Stimulated activated naive CD4-positive, alpha-beta T cell treated with Interleukin-2 at 50 U/mL for 16 hours (primary cell): ENCODE results near the gene FOXK1.

Experiments used
- DNase-seq: peaks from one replicate; lab custom pipeline; 2025; lab: John Stamatoyannopoulos, UW

FOXK1 gene

GRCh38 chr7:4765776-4766490, 83.8 kb downstream of the FOXK1 start:
- DNase-seq, result no peak

- no peak for DNase-seq
Measured at GRCh38 chr7:4766666-4767519, 84.8 kb downstream of the FOXK1 start.

DNA sequence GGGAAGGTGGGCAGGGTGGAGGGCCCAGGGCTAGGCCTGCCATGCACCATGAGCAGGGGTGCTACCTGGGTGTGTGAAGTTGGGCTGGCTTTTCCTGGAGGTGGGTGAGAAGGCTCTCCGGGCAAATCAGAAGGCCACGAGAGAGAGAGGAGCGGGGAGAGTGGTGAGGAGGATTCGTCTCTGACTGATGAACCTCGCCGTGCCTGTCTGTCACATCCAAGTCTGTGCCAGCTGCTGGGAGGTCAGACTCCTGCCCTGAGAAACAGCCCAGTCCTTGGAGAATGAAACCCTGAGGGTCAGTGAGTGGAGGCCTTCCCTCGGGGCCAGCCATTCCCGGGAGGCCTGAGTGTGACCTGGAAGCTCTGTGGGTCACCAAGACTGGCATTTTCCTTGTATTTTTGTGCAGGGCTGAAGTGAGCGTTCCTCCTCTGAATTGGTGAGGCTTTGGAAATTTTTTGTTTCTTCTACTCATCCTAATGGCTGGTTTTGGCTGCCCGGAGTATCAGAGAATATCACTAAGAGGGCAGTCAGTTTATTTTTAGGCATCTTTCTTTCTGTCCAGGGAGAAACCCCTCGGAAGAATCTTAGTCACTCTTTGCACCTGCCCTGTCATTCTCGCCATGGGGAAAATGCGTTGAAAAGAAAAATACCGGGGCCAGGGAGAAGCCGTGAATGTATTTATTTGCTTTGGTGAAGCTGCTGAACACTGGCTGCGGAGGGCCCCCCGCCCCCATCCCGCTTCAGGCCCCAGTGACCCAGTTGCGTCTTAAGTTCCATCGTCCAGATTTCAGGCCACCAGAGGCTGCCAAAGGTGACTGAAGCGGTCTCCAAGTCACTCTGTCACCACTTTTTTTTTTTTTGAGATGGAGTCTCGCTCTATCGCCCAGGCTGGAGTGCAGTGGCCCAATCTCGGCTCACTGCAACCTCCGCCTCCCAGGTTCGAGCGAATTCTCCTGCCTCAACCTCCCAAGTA, 86.8 kb downstream of the FOXK1 start:
- DNase-seq, result no peak

GRCh38 chr7:4769761-4770160, 87.7 kb downstream of the FOXK1 start:
- DNase-seq, result no peak

- no peak for DNase-seq
Measured at GRCh38 chr7:4770886-4771285, 88.8 kb downstream of the FOXK1 start.

- DNase-seq, result no peak
Measured at GRCh38 chr7:4771737-4772136, 89.6 kb downstream of the FOXK1 start.

DNA sequence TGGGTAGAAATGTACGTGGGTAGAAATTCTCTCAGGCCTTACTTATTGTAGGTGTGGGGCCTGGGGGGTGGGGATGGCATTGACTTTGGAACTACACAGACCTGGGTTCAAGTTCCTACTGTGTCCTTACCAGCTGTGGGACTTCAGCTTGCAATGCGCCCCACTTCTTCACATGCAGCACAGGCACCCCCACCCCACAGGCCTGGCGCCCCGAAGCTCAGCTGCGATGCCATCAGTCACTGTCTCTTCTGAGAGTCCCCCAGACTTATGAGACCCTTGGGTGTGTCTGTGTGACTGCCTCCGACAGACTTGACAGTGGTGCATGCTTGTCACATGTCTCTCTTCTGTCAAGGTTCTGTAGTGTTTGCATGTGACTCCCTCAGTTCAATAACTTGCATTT, 90.2 kb downstream of the FOXK1 start:
- DNase-seq, result no peak

DNA sequence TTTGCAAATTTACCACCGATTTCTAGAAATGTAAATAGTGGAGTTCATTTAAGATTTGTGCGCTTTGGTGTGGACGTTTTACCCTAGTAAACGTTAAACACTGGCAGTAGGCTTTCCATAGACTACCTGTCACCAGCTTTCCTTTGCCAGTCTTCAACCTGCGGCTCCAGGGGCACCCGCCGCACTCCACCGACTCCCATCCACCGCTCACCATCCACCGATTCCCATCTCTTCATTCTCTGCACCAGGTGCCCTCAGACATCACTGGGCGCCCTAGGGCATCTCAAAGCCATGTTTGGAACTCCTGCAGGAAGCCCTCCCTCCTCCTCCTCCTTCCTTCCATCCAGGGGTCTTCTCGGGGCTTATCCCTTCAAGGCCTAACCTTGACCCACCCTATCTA, 91.9 kb downstream of the FOXK1 start:
- DNase-seq, result no peak

DNA sequence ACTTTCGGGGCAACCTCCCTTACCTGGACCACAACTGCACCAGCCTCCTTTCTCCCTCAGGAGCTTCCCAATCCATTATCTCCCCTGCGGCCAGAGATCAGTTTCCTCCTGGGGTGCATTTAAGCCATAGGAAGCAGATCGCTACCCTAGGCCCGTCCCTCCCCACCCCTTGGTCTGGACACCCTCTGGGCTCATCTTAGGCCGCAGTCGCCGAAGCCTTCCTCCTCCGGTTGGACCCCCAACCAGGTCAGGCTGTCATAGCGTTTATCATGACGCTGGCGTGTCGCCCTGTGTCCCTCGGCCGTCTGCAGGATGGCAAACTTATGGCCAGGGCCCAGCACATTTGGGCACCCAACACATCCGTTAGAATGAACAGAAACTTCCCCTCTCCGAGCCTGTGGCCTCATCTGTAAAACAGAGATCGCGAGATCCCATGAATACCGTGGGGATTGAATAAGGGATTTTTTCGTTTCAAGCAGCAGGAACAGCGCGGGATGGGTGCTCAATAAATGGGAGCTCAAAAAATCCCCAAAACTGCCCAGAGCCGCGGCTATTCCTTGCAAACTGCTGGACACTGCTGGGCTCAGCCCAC, 92.7 kb downstream of the FOXK1 start:
- DNase-seq, result no peak

DNA sequence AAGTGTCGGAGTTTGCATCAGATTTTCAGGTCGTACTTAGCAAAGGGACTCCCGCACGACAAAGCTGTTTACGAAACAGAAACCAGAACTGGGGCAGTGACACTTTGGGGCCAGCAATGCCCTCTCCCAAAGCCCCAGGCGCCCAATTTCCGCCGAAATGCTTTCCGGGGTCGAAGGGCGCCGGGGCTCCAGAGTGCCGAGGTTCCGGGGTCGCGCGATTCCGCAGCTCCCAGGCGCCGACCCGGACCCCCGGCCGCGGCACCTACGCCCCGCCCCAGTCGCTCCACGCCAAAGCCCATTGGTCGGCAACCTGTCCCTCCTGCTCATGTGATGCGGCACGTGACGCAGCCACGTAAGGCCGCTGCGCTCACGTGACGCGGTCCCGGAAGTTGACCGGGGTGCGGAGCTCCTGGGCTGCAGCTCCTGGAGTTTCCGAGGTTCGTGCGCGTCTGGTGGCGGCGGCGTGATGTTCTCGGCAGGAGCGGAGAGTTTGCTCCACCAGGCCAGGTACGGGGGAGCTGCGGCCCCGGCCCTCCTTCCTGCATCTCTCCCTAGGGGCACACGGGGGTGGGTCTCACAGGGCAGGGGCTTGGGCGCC, 93.3 kb downstream of the FOXK1 start, which contains the start of gene AP5Z1:
Gene AP5Z1, plus strand, starts transcription at position 374 of the 598 bp plus-strand sequence. Its CDS starts 93 bp downstream, at position 467.
- peak; percentile 96 for DNase-seq

DNA sequence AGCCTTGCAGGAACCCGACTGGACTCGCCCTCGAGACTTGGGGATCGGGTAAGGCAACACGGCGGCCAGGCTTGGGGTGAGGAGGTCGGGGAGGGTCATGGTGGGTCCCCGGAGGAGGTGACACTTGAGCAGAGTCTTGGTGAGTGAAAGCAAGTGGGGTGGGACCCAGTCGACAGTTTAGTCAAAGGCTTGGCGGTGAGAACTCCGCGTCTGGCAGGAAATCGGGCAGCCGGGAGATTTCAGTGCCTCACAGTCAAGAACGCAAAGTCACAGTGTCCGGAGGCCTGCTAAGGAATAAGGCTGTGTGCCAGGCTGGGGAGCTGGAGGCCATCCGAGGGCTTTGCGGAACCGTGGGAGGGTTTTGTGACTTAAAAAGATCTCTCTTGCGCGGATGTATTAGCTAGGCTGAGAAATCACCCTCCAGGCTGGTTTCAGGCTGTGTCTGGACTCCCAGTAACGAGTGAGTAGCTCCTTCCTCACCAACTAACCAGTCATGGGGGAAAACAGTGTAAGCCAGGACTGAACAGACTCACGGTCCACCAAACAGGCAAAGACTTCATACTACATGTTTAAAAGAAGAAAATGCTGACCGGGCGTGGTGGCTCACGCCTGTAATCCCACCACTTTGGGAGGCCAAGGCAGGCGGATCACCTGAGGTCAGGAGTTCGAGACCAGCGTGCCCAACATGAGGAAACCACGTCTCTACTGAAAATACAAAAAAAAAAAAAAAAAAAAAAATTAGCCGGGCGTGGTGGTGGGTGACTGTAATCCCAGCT, 93.9 kb downstream of the FOXK1 start:
- peak; percentile 53 for DNase-seq

DNA sequence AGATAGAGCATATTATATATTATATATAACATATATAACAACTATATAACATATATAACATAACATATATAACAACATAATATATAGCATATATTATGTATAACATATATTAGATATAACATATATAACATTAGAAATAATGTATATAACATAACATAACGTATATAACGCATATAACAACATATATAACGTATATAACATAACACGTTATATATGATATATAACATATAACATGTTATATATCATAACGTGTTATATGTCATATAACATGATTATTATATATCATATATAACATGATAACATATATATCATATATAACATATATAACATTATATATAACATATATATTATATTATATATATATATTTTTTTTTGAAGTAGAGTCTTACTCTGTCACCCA, 97.0 kb downstream of the FOXK1 start:
- DNase-seq, result no peak

- DNase-seq, result no peak
Measured at GRCh38 chr7:4781366-4782069, 99.4 kb downstream of the FOXK1 start.

- DNase-seq, result no peak
Measured at GRCh38 chr7:4782333-4783291, 100.5 kb downstream of the FOXK1 start.

GRCh38 chr7:4783292-4783652, 101.2 kb downstream of the FOXK1 start:
- DNase-seq, result no peak

DNA sequence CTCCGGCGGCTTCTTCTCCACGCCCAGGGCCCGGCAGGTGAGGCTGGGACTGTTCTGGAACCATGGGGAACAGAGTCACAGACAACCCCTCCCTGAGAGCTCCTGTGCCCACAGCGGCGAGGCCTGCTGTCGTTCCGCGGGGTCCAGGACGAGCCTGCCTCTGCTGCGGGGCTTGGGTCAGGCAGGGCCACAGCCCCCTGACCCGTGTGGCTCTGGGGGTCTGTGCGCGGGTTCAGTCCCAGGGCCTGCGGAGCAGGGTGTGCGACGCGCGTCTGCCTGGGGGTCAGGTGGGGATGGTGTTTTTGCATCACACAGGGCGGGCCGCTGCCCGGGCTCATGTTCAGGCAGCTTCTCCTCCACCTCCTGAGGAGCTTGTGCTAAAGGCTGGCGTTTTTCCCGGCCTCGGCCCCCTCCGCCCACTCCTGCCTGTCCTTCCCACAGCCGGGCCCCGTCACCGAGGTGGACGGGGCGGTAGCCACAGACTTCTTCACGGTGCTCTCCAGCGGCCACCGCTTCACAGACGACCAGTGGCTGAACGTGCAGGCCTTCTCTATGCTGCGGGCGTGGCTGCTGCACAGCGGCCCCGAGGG, 101.8 kb downstream of the FOXK1 start:
- no peak for DNase-seq

- DNase-seq, result no peak
Measured at GRCh38 chr7:4784799-4785198, 102.7 kb downstream of the FOXK1 start.

GRCh38 chr7:4785371-4785770, 103.3 kb downstream of the FOXK1 start:
- DNase-seq, result no peak
